HT1080 (cell line): Measurements from ENCODE around the gene CBLL2. TPM values are rescaled to one million over a fixed set of nuclear protein-coding genes. Genes with fewer than 3 reads are reported as not detected.
A peak's percentile ranks its signal among the peaks of the same experiment; 100 is the strongest.
"Not testable (repeated sequence)": the region's sequence is repeated elsewhere in the genome, so short reads cannot be mapped to it uniquely, and the experiment has no call there.

Experiments used
- DNase-seq: peaks from one replicate; pipeline ENCODE4 v3.0.0-alpha.2; 2015; ENCODE audit warnings: low read depth
- polyA plus RNA-seq, 2 experiments: library from polyadenylated mRNA; depleted of rRNA; stranded (reverse); fragments of >200 nt; gene quantifications; 2 replicates each; pipeline ENCODE4 v1.2.3, GENCODE V29; 2015
- total RNA-seq: library from RNA; depleted of rRNA; stranded (reverse); fragments of >200 nt; shearing (Covaris generic); gene quantifications from 2 replicates; pipeline ENCODE4 v1.2.3, GENCODE V29; 2014; rRNA removed

Gene CBLL2, protein sequence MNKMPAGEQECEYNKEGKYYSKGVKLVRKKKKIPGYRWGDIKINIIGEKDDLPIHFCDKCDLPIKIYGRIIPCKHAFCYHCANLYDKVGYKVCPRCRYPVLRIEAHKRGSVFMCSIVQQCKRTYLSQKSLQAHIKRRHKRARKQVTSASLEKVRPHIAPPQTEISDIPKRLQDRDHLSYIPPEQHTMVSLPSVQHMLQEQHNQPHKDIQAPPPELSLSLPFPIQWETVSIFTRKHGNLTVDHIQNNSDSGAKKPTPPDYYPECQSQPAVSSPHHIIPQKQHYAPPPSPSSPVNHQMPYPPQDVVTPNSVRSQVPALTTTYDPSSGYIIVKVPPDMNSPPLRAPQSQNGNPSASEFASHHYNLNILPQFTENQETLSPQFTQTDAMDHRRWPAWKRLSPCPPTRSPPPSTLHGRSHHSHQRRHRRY
- total RNA-seq, result not detected in 2 replicates
- polyA plus RNA-seq (2015; cell fraction: cytosol; rRNA removed), result not detected in 2 replicates
- polyA plus RNA-seq (2015; cell fraction: nucleus; rRNA removed), result not detected in 2 replicates

DNA sequence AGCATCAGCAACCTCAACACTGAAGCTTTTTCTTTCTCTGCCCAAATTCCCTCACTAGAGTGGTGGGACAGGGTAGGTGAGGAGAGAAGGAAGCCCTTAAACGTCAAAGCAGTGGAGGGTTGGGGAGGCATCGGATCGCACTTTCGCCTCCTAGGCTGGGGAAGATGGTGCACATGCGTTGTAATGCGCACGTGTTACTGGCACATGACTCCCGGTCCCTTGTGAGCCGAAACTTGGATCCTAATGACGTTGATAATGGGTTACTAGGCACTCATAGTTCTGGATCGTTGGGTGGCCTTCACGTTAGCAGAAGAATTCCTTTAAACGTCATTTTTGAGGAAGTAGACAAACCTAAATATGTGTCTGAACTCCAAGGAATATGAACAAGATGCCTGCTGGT lies at the start of gene CBLL2:
TSS of gene CBLL2 (plus strand) at position 301 of the 400 bp plus-strand sequence. CDS start at position 380, 79 bp downstream.
- no peak for DNase-seq

DNA sequence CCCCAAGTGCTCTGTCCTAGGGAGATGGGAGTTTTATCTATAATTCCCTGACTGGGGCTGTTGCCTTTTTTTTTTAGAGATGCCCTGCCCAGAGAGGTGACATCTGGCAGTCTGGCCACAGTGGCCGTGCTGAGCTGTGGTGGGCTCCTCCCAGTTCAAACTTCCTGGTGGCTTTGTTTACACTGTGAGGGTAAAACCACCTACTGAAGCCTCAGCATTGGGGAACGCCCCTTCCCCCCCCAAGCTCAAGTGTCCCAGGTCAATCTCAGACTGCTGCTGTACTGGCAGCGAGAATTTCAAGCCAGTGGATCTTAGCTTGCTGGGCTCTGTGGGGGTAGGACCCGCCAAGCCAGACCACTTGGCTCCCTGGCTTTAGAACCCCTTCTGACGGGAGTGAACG lies 38.3 kb upstream of the CBLL2 start:
- DNase-seq, result no peak

DNA sequence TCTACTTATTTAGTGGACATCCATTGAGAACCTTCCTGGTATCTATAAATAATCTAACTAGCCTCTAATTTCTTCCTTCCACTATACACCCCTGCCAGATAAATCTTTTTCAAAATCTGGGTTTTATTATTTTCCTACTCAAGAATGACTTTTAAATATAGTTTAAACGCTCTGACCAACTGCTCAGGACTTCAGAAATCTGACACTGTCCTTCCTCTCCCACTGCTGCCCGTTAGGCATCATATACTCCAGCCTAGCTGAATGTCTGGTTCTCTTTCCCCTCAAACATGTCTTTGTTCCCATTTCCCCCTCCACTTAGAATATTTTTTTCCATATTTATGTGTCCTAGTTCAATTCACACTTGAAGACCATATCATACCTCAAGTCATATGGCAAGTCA lies 35.2 kb upstream of the CBLL2 start:
- DNase-seq, result no peak

DNA sequence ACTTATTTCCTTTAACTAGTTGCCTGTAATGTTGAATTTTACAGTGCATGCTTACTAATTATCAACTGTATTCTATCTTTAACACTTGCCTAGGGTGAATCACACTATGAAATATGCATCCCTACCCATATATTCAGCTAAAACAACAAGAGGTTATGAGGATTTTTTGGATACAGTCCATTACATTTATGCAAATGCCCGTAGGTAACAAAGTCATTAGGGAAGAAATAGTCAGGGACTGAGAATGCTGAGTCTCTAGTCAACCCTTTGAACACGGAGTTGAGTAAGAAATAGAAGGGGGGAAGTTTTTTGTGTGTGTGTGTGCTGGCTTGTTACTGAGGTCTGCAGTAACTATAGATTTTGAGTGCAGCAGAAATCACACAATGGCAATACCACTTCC lies 26.1 kb upstream of the CBLL2 start:
- DNase-seq, result no peak

DNA sequence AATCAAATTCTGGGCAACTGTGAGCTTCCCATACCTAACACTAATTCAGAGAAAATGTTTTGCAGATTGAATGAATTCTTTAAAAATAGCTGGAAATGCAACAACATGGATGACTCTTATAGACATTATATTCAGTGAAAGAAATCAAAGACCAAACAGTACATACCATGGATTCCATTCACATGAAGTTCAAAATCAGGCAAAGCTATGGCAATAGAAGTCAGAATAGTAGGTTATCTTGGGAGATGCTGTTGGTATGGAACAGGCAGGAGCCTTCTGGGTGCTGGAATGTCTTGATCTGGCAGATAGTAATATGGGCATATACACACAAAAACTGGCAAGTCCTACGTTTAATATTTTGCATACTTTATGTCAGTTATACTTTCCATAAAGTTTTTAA lies 25.5 kb upstream of the CBLL2 start:
- no peak for DNase-seq

DNA sequence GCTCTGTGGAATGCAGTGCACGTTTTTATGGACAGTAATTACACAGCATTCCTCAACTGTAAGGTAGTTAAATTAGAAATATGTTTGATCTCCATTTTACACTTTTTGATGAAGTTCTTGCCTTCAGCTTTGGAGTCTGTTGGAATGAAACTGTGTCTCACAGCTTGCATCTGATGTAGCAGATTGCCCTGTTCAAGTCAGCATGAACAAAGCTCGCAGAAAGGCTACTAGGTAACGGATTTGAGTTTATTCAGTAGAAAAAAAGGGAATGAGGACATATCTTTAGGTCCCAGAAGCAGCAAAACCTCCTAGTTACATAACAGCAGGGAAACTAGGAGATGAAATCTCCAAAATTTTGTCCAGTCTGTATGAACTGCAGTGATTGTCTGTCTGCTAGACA lies 24.3 kb upstream of the CBLL2 start:
- no peak for DNase-seq

DNA sequence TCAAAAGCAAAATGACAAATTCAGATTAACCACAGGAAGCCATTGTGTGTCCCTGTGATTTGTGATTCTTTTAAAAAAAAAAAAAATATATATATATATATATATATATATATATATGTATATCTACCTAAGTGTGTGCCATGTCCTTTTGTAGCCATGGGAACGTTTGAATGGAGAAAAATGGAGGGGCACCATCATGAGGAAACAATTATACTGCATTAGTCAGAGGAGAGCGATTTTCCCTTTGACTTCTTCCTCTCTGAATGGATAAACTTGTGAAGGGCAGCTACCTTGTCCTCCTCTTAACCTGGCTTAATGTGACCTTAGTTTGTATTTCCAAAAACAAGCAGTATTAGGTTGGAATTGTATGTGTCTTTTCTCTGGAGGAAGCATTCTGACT lies 23.3 kb upstream of the CBLL2 start:
- DNase-seq, result peak; percentile 3

DNA sequence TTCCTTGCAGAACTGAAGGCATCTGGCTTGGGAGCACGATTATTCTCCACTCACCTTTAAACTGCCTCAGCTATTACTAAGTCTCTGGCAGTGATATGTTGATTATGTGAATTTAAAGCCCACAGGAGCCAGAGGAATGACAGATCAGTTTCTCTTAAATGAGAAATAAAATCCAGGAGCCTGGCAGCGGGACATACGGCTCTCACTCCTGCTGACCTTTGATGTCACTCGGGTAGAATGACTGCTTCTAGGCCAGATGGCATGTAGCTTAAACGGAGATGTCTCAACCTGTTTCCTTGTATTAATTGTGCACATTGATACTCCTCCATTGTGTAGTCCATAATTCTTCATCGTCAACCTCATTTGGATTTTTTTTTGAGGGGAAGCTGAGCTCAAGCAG lies 4.0 kb upstream of the CBLL2 start:
- DNase-seq, result no peak

DNA sequence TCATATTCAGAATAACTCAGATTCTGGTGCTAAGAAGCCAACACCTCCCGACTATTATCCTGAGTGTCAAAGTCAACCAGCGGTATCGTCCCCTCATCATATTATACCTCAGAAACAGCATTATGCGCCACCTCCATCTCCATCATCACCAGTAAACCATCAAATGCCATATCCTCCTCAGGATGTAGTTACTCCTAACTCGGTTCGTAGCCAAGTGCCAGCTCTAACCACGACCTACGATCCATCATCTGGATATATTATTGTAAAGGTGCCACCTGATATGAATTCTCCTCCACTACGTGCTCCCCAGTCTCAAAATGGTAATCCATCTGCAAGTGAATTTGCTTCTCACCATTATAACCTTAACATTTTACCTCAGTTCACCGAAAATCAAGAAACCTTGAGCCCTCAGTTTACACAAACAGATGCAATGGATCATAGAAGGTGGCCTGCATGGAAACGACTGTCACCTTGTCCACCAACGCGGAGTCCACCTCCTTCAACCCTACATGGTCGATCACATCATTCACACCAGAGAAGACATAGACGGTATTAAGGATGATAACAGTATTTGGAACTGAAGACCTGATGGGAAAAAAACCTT lies 1.1 kb downstream of the CBLL2 start:
- DNase-seq, result no peak

DNA sequence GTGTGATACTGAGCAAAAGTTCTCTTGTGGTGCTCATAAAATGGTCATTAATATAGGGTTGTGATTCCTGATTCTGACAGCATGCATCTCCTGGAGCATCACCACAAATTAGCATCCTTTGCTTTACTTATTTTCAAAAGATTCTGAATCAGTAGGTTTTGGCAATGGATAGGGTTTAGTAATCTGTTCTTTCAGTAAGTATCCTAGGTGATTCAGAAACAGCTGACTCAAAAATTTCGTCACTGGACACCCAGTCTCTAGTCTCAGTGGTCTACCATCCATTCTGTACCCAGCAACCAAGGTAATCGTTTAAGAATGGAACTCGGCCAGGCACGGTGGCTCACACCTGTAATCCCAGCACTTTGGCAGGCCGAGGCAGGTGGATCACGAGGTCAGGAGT lies 4.1 kb downstream of the CBLL2 start:
- peak; percentile 8 for DNase-seq

DNA sequence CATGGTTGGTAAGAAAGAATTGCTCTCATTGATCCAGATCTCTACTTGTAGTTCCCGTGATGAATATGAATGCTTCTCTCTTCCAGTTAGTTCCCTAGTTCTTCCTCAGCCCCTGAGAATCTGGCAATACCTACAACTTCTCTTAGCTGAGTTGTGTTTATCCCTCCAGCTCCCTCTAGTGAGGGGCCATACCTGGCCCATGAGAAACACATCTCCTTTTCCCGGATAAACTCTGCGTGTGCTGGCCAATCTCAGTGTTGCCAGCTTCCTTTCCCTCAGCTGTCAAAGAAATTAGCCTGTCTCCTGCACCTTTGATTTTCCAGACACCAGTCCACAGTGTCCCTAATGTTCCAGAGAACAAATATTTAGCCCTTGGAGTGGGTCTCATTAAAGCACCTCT lies 5.7 kb downstream of the CBLL2 start:
- DNase-seq, result peak; percentile 2

DNA sequence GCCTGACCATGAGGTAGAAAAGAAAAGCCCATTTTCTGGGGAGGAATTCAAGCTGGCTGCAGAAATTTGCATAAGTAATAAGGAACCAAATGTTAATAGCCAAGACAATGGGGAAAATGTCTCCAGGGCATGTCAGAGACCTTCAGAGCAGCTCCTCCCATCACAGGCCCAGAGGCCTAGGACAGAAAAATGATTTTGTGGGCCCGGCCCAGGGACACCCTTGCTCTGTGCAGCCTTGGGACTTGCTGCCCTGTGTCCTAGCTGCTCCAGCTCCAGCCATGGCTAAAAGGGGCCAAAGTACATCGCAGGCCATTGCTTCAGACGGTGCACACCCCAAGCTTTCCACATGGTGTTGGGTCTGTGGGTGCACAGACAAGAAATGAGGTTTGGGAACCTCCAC lies 16.5 kb downstream of the CBLL2 start:
- DNase-seq, result not testable (repeated sequence)

DNA sequence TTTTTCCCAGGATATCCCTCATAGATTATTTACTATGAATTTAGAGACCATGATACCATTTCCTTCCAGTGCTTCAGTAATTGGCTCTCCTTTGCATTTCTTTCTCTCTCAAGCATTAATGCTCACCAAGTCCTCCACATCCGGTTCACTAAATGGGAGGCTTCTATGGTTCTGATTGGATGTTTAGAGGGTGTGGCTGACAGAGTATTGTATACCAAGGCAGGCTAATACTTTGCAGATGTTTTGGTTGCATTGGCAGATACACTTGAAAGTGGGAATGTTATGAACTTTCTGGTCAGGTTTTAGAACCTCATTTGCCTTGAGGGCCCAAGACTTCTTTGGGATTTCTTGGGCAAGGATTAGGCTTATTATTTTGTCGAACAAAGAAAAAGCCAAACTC lies 24.2 kb downstream of the CBLL2 start:
- DNase-seq, result no peak

DNA sequence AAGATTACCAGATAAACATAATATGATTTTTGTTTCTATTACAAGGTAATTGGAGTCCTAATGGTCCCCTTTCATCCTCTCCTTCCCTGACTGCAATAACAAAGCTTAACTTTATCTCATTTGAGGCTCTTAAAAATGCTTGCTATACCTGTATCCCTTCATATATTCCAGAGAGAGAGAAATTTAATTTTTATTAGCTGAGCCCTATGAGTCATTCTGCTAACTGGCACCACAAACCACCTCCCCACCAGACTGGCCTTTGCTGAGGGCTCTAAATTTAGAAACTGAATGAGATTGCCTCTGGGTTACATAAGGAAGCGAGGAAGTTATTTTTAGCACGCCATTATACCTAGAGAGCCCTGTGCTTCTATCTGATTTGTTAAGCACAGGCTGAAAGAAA lies 27.4 kb downstream of the CBLL2 start:
- peak; percentile 65 for DNase-seq

DNA sequence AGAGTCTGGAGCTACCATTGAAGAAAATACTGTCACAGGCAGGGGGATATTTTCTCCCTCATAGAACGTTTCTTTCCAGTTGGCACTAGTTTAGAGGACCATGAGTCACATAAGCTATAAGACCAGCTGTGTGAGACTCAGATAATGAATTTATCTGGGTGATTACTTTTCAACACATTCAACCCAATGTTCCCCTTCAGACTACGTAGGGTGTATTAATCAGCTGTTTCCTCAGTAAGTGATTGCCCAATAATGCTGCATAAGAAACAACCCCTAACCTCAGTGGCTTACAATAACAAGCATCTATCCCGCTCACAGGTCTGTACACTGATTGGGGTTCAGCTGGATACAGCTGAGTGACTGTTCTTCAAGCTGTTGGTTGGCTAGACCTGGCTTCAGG lies 38.1 kb downstream of the CBLL2 start:
- DNase-seq, result no peak

DNA sequence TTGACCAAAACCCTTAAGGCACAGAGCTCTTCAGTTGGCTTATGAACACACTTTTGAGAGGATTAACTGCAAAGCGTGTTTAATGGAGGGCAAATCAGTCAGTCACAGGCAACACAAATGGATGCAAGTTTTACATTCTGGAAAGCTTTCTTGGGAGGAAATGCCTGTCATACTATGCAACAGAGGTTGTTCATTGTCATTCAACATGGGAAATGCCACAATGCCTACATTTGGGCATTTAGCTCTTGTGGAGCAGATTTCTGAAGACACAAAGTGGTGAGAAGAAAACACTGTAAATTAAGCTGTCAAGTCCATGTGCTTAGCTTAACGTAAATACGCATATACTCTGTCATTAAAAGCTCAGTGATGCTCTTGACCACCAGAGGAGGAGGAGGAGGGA lies 41.1 kb downstream of the CBLL2 start:
- no peak for DNase-seq

DNA sequence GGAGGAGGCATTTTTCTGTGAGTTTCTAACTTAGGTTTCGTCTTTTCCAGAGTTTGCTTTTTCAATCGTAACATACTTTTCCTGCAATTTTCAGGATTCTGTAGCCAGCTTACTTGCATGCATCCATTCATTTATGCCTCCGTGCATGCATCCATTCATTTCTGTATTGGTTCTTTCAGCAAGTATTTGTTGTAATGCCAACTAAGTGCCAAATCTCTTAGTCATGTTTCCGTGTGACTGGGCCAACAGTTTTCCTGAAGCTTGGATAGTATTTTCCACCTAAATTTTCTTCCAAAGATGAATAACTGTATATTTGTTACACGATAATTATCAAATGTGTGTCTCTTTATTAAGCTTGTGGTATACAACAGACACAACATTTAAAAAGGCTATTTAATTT lies 41.5 kb downstream of the CBLL2 start:
- DNase-seq, result peak; percentile 64

DNA sequence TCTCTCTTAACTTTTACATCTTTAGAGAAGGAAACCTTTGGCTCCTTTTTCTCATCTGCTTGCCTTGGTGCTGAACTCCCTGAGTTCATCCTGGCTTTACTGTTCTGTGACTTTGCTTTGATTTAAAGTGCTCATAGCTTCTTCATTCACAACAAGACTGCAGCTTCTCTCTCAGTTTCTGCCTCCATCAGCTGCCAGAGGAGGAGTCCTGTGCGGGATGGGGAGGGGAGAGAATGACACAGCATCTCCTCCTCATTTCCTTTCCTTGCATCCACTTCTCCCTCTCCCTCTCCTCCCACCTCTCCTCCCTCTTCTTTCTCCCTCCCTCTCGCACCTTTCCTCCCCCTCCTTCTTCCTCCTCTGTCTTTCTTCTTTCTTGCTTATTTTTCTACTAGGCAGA lies 42.0 kb downstream of the CBLL2 start:
- DNase-seq, result peak; percentile 82

DNA sequence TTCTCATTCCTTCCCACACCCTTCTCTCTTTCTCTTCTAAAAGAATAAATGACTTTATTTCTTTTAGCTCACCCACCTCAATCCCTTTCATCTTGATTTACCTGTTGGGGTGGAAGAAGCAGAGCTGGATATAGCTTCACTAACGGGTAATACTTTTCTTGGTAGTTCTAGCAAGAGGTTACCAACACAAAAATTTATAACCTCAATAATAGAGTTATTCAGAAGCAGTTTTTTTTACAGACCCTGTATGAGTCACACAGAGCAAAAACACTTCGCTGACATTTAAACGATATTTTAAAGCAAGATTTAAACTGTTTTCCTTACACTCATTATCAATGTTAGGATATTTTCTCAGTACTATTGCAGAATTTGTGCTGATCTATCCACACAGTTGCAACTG lies 42.4 kb downstream of the CBLL2 start:
- DNase-seq, result no peak

DNA sequence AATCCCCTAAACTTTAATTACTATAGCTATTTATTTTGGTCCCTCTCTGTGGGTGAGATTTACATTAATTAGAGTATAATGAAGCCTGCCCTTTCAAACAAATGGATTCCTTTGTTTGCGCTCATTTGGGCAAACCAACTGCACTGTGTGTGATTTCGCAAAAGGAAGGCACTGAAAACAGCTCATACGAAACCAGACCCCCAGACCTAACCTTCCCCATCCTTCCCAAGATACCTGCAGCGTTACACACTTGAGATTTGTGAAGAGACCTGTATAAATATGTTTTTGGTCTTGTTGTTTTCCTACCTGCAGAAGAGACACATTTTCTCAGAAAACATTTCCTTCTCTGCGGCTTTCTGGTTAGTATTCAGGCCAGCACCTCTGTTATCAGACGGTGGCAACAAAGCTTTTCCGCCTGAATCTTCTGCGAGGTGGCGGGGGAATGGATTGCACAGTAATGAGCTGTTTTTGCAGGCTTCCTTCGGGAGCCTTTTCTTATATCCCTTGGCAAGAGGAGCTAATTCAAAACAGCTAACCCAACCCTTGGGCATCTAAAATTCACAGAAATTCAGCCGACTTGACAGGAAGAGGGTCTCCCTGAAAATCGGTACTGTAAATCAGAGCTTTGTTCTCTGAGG lies 47.6 kb downstream of the CBLL2 start:
- no peak for DNase-seq

DNA sequence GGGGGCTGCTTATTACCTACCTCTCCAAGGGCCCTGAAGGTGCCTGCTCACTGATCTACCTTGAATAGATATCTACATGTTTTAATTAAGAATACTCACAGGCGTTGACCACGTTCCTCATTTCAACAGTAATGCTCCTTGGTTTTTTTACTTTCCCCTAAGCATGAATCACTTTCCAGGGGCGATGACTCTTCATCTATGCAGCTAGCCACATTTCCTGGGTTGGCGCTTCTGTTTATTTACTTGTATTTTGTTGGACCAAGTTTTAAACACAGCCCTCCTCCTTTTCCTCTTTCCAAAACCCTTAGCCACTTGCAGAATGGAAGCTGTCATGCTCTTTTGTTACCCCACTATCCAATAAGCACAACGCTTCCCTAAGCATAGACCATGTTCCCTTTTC lies 50.8 kb downstream of the CBLL2 start:
- peak; percentile 83 for DNase-seq
